Measurements from ENCODE around the gene TMEM120B. TPM values are rescaled to one million over a fixed set of nuclear protein-coding genes. Genes with fewer than 3 reads are reported as not detected.

The TMEM120B gene
- polyA plus RNA-seq, 1 donor = 11.9 TPM

GRCh38 chr12:121815263-121815662 lies 102.7 kb downstream of the TMEM120B start:
- no peak for DNase-seq

- DNase-seq = no peak
Measured at GRCh38 chr12:121816925-121817647, 104.5 kb downstream of the TMEM120B start.

GRCh38 chr12:121817648-121818043 lies 105.1 kb downstream of the TMEM120B start:
- DNase-seq = no peak

- no peak for DNase-seq
Measured at GRCh38 chr12:121819212-121819949, 106.8 kb downstream of the TMEM120B start.

- no peak for DNase-seq
Measured at GRCh38 chr12:121820056-121820455, 107.5 kb downstream of the TMEM120B start.

- DNase-seq = no peak
Measured at GRCh38 chr12:121822393-121823100, 110.0 kb downstream of the TMEM120B start.

- no peak for DNase-seq
Measured at GRCh38 chr12:121823101-121823726, 110.7 kb downstream of the TMEM120B start.

GRCh38 chr12:121823727-121824115 lies 111.2 kb downstream of the TMEM120B start:
- no peak for DNase-seq

- DNase-seq = no peak
Measured at GRCh38 chr12:121825041-121825523, 112.5 kb downstream of the TMEM120B start.

- DNase-seq = no peak
Measured at GRCh38 chr12:121826318-121827150, 114.0 kb downstream of the TMEM120B start.

- DNase-seq = no peak
Measured at GRCh38 chr12:121827351-121828099, 115.0 kb downstream of the TMEM120B start.

- no peak for DNase-seq
Measured at GRCh38 chr12:121828306-121828705, 115.8 kb downstream of the TMEM120B start.

GRCh38 chr12:121828826-121829225 lies 116.3 kb downstream of the TMEM120B start:
- DNase-seq = no peak

- no peak for DNase-seq
Measured at GRCh38 chr12:121829250-121829918, 116.8 kb downstream of the TMEM120B start.

- DNase-seq = no peak
Measured at GRCh38 chr12:121830134-121830533, 117.6 kb downstream of the TMEM120B start.

GRCh38 chr12:121830588-121831265 lies 118.2 kb downstream of the TMEM120B start:
- no peak for DNase-seq

Measured in left kidney (tissue), 2 donors.